Stimulated activated CD4-positive, alpha-beta T cell treated with anti-CD3 and anti-CD28 coated beads, Interleukin-2, amount 100 ng/mL, for 24 hours (primary cell): Measurements from ENCODE around the gene MAP3K14.

Experiments
- DNase-seq, 2 donors: peaks; one replicate each; pipeline ENCODE4 v3.0.0-alpha.2; 2020

The MAP3K14 gene

DNA sequence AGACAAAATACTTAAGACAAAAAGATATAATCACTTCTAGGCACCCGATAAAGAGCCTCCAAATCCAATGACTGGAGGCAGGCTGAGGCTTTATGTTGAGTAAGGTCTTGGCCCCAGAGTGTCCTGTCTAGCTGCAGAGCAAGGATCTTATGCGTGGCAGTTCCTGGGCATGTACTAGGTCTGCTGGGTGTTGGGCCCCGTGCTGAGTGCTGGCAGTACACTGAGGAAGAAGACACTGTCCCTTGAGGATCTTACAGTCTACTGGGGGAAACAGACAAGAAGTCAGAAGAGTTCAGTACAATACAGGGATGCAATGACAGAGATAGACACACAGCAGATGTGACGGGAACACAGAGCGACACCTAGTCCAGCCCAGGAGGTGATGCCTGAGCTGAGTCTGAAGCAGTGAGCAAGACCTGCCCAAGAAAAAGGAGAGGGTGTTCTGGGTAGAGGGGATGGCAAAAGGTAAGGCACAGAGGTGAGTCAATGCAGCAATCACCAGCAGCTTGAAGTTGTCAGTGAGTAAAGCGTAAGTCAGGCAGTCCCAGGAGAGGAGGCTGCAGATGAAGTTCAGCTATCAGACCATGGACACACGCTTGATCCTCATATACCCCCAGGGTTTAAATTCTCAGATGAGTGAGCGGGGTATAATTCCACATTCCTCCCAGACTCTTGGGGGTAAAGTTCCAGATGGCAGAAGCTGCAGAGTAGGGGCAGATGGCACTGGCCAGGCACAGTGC is 18.1 kb downstream of the MAP3K14 start:
- no peak for DNase-seq

DNA sequence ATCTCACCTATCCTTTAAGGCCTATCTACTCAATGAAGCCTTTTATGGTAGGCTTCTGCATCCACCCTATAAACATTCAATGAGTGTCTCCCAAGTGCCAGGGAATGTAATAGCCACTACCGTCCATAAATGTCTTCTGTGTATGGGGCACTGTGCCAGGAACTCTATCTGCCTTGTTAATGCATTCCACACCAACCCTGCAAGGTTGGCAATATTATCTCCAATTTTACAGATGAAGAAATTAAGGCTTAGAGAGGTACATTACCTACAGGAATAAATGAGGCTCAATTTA is 20.0 kb downstream of the MAP3K14 start:
- no peak for DNase-seq

DNA sequence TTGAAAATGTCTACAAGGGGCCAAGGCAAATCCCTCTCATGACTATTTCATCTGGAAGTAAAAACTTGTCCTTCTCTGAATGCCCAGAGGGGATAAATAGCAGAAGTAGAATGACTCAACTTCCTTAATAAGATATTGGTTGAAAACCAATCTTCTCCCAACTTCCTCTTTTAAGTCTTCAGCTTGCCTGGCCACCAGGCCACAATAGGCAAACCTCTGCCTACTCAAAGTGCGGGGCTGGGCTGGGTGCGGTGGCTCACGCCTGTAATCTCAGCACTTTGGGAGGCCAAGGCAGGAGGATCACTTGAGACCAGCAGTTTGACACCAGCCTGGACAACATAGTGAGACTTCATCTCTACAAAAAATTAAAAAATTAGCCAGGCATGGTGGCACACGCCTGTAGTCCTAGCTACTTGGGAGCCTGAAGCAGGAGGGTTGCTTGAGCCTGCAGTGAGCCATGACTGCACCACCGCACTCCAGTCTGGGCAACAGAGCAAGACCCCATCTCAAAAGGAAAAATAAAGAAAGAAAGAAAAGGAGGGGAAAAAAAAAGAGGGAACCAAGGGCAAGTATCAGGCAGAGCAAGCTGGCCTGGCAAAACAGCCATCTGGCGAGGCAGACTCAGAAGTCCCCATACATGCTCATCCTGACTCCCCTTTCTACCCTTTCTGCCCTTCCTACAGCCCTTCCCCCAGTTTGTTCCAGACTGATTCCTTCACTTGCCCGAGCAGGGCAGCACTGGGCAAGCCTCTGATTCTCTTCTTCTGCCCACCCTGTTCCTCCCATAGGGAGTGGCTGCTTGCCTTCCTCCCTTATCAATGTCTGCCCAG is 20.6 kb downstream of the MAP3K14 start:
- DNase-seq = no peak

DNA sequence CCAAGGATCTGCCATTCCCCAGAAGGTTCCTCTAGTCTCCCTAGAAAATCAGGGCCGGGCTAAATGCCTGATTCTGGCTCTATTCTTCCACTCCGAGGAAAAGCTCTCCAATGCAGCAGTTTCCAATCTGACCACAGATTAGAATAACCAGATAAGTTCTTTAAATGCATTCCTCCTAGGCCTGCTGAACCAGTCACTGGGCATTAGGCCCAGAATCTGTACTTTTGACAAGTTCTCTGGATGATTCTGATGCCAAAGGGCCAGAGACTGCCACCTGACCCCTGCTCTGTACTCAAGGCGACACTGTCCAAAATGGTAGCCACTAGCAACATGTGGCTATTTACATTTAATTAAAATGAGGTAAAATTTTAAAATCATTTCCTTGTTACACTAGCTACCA is 22.3 kb downstream of the MAP3K14 start:
- DNase-seq = no peak

DNA sequence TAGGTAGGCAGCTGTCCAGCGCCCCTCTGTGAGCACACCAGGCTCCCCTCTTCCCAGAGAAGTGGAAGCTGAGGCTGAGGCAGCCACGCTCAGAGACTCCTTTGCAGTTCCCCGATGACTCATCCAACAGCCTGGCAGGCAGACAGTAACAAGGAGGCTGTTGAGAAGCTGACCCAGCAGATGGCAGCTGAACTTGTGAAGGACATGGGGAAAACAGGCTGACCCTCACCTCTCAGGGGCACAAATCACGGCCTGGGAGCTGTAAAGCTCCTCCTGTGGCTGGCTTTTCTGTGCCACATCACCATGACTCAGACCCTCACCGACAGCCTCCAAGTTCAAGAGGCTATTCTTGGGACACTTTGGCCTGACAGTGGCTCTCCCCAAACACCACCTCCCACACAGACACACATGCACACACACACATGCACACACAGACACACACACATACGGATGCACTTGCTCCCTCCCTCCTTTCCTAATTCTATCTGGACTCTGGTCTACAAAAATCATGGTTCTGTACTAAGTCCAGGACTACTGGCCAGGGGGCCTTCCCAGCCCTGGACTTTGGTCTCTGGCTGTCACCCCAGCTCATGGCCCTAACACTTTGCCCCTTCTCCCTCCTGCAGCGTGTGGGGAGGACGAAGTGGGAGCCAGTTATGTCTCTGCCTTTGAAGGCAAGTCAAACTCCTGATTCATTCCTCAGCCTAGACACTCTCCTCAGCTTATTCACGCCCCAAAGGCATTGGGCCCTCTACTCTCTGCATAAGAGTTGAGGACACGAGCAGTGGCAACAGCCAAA is 23.2 kb downstream of the MAP3K14 start:
- peak in 1 of 2 donors; percentile 36 for DNase-seq

DNA sequence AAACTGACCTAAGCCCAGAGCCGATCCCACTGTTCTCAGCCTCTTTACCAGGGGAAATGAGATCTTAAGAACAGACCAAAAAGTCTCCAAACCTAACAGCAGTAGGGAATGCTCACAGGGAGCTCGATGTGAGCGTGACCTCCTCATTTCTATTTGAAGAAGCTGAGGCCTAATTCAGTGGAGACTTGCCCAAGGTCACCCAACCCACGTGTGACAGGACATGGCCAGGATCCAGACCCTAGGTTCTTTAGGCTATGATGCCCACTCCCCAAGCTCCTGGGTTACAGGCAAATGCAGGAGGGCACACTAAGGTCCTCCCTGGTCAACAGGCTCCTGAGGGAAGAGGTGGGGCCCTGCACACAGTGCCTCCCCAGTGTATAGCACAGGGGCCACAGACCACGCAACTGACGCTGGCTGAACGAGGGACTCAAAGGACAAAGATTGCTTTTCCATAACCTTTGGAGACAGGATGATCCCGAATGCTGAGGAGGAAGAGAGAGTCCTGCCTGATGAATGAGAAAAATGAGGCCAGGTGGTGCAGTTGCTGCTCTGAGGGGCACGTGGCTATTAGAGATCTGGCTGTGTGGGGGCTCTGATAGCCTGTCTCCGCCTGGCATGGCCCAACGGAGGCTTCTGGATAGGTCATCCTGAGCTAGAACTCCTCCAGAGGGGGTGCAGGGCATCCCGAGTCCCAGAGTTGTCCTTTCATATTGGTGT is 24.0 kb downstream of the MAP3K14 start:
- DNase-seq = no peak

DNA sequence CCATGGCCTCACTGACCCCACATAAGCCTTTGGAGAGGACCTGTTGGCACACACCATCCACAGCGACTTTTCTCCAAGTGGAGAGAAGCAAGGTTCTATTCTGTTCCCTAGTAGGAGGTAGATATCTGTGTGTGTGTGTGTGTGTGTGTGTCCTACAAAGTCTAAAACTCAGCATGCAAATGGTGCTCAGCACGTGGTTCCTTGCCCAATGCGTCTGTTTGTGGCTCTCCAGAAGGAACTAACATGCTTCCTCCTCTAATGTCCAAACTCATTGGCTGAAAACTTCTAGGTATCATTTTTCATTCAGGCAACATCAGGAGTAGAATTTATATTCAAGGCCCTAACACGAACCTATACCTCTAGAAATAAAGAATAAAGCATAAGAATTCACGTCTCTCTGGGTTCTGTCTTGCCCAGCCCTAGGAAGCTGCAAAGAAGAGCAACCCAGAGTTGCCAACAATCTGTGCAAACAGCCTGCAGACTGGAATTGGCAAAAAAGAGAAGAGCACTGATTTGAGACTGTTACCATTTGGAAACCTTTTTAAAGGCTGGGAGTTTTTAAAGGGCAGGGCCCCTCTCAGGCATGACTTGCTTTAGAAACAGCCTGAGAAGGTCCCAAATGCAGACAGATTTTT is 25.5 kb downstream of the MAP3K14 start:
- no peak for DNase-seq

DNA sequence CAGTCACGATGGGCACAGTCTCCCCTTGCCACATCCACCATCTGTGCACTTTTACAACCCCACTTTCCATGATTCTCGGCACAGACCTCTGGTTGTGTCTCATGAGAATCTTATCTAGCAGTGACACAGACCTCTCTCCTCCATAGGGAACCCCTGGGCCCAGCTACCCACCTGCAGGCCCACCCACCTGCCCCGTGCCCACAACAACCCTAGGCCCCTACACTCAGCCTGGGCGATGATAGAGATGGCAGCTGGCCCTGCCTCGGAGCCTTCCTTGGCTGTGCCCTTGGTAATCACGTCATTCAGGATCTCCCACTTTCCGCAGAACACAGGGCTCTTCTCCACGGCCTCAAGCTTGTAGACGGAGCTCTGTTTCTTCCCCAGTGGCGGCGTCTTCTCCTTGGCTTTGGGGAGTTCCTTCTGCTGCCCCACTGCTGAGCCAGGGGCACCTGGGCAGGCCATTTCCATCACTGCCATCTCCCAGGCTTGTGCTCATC is 26.5 kb downstream of the MAP3K14 start:
- no peak for DNase-seq

DNA sequence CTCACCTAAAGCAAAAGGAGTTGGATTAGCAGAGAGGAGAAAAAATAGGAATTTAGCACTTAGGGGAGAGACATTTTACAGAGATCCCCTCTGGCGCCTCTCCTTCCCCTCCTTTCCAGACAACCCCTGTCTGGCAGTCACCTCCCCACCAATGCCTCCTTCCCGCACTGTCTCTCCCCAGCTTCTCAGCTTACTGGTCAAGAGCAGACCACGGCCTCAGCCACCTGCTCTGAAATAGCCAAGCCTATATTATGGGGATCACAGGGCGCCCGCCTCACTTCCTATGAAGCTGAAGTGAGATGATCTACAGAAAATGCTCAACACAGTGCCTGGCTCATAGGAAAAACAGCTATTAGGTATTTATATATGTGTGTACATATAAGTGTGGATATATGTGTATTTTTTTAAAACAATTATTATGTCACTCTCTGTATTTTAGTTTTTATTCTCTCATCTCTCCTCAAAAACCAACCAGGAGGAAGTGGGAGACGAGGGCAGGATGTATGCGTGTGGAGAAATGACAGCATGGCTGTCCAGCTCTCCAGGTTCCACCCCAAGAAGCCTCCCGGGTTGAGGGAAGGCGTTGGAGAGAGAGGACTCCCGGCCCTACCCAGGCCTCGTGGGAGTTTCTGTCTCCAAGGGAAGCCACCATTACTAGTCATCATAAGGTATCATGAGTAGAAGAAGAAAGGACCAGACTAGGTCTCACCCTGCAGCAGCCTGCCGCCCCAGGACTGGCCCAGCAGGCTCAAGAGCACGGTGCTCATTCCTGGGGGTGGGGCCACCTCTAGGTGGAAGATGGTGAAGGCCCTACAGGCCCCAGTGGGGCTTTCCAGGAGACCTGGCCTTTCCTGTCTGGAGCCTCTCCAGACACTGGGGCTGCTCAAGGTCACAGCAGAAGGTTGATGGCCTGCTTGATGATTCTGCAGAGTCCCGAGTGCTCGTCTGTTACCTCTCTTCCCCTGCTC is 27.2 kb downstream of the MAP3K14 start:
- DNase-seq = no peak

DNA sequence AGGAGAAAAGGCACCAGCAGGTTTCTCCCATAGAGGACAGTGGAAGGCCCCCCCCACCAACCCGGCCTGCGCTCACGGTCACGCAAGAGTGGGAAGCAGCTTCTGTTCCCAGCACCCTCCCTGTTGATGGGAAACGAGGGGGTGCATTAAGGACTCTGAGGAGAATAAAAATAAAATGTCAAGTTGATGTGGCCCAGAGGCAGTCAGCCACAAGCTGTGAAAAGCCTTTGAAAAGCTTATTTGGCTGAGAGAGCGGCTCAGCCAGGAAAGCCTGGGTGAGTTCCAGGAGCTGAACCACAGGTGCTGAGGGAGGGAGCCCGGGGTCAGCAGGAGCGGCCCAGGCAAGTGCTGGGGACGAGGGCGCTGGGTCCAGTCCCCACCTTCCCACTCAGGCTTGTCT is 28.0 kb downstream of the MAP3K14 start:
- no peak for DNase-seq

DNA sequence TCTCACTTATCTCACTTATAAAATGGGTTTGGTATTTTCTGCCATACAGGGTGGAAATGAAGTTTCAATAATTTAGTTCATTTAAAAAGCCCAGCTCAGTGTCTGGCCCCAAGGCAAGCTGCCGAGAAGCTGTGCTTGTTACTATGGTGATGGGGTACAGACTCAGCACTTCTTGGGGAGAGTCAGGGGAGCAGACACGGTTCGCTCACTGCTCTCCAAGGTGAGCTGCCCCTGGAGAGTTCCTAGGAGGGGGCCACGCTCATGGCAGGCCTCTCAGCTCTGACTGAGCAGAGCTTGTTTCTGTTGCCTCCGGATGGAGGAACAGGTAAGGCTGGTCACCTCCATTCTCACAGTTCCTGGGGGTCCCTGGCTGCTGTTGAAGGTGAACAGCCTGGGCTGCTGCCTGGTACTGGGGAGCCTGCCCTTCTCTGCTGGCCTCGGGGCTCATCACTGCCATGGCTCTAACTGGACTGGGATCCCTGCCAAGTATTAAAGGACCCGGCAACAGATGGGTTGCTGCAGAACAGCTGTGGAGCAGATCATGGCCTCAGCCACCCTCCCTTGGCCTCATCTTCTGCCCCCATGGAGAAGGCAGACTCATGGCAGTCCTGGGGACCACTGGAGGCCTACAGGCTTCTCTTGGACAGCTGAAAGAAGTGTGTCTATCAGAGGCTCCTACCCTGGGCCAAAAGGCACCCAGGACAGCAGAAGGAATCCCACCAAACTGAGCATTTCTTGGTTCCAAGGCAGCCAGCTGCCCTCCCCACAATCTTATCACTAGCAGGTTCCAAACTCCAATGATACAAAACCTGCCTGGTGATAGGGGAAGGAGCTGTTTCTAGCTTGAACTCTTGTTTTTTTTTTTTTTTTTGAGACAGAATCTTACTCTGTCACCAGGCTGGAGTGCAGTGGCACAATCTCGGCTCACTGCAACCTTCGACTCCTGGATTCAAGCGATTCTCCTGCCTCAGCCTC is 29.0 kb downstream of the MAP3K14 start:
- no peak for DNase-seq

DNA sequence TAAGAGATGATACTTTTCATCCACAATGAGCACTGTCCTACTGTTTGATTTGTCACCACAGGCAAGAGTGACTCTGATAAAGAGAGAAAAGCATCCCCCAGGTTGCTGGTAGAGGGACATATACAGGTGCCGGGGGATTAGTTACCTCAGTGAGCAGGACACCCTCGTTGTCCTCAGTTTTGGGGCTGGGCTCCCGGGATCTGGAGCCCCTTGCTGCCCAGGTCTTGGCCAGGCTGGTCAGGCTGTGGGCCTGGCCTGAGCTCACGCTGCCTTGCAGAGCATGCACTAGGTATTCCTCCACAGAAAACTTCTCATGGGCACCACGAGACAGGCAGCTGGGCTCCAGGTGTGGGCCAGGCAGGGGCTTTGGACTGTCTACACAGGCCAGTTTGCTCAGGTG is 30.5 kb downstream of the MAP3K14 start:
- no peak for DNase-seq

DNA sequence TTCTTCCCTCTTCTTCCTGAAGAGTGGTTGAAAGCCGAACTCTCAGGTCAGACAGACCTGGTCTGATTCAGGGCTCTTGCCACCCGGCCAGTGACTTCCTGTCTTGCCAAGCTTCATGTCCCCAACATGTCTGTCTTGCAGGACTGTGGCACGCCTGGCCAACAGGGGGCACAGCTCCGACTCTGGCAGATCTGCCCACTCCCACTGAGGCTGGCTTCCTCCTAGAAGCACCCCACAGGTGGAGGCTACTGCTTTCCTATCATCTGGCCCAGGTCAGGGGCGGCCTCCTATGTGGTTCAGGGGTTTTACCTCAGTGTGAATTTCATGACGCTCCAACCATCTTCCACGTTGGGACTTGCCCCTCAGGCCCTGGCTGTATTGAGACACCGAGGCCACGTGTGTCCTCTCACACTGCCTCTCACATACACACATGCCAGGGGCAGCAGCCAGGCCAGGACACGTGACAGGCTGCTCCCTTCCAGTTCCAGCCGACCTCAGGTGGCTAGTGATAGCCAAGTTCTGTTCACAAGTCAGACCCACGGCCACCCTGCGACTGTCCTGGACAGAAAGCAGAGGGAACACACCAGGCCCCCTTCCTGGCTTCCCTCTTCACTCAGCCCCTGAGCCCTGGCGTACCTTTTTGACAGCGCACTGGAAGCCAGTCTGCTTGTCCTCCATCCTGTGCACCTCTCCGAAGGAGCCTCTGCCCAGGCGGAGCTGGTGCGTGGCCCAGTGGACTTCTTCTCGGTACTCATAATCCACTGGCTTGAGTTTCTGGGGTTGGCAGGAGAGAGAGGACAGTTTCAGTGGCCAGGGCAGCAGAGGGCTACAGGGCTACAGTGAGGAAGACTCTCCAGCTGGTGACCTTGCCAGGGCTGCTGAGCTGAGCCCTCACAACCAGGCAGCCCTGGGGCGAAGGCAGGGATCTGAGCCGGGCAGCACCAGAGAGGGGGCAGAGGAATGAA is 32.4 kb downstream of the MAP3K14 start:
- DNase-seq = peak; percentile 43 to 52

DNA sequence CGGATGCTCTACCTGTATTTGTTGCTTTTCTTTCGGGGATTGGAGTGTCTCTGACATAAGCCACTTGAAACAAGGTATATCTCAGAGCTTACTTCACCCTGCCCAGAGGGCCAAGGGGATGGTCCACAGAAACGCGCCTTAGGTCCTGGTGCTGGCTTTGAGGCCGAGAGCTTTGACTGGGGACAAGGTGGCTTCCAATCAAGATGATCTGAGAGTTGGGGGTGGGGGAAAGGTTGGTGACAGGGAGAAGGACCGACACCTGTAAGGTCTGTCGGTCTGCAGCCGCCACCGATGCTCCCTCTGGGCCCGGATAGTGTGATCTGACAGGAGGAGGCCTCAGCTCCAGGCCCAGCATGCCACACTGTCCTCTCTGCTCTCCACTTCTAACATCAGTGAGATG is 33.1 kb downstream of the MAP3K14 start:
- no peak for DNase-seq

DNA sequence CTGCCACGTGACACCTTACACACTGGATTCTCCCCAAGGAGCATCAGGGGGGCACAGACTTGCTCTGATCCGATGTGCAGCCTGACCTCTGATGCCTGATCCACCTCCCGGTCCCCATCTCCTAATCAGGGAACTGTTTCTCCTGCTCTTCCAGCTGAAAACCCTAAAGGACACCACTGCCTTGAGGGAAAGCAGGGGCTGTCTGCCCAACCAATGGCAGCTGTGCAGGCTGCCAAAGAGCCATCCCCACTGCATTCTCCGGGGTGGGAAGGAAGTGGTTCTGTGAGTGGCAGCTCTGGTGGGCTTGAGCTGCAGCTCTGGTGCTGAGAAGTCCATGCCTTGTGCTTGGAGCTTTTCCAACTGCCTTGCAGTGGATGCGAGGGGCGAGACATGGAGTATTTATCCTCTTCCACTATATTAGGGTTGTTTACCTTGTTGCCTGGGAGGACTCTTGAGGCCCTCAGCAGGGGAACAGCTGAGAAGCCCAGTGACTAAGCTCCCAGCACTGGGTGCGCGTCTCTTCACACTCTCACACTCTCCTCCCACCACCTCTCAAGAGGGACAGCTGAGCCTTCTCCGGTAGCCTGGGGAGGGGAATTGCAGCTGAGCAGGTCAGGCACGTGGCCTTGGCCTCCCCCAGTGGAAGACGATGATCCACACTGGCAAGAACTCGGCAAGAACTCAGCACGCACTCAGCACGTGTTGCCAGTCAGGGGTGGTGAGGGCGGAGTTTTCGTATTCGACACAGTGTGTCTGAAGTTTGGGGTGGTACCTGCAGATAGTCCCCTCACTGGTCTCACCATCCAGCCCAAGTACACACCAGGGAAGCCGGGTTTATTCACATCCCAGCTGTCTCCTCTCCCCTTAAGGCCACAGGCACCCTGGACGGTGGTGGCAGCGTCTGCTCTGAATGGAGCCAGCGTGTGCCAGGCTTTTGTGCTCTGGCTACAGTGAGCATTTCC is 33.9 kb downstream of the MAP3K14 start:
- no peak for DNase-seq

DNA sequence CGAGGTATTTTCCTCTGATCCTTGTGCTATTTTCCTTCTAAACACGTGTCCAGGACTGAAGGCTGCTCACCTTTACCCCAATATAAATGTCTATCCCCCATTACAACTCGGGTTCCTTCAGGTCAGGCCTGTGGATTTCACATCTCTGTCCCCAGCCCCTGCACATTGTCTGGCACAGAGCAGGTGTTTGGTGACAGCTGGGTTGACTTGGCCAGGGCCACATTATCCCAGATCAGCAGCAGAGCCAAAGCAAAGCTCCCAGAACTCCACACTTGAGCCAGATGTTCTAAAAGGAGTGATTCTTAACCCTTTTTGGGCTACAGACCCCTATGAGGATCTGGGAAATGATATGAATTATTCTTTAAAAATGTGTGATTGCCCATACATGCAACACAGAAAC is 36.9 kb downstream of the MAP3K14 start:
- no peak for DNase-seq

DNA sequence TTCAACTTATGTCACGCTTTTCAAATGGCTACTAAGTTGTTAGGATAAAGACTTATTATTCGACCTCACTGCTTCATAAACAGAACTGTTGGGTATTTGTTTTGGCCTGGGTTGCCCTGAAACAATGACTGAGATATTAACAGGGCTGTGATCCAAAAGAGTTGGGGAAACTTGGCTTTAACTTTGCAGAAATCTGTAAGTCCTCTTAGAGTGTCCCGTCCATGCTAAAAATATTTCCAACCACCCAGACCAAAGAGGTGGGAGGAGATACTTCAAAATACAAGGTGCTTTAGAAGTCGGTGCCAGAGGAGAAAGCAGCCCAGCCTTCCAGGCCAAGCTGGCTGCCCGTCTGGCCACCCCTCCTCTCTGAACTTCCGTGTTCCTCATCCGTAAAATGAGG is 38.8 kb downstream of the MAP3K14 start:
- DNase-seq = no peak
